Measurements from ENCODE around the gene ZNF423.
"Not testable (repeated sequence)": the region's sequence is repeated elsewhere in the genome, so short reads cannot be mapped to it uniquely, and the experiment has no call there.

Gene ZNF423

DNA sequence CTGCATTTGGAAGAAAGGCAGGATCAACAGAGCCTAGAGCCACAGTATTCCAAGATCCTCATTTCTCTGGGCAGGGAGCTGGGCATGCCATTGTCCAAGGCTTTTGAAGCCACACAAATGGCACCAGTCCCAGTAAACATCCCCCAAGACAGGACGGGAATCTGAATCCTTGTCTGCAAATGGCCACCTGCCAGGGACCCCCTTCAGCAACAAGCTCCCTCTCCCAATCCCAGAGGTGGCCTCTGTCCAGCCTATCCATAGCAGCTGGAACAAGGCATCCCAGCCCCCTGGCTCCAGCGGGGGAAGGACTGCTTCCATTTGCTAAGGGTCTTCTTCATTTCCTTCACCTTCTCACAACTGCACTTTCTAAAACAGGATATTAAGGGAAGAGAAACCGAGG is 277.9 kb downstream of the ZNF423 start:
- no peaks in the 10 kb centered on the region for H3K27me3 ChIP-seq (ENCODE audit: control insufficient read depth, insufficient read depth, low read length)
- H3K4me1 ChIP-seq (ENCODE audit: control insufficient read depth, insufficient read depth, low read length) = peaks cover 23% of the 10 kb centered on the region

DNA sequence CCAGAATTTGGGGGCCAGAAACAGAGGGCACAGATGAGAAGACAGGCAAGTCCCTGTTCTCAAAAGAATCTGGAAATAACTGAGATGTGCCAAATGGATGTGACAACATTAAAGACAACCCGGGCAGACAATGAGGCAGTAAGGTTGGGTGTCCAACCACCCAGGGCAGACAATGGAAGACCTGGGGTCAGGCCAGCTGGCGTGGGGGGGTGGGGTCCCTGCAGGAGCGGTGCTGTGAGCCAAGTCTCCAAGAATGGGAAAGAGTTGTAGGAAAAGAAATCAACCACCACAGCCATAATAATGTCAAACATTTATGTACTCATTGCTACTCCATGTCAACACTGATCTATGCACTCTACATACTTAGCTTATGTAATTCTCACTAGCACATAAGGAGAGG is 279.0 kb downstream of the ZNF423 start:
- H3K9ac ChIP-seq (ENCODE audit: low read depth, low read length) = no peak overlapping the region
- H3K27me3 ChIP-seq (ENCODE audit: control insufficient read depth, insufficient read depth, low read length) = no peaks in the 10 kb centered on the region
- peaks cover 23% of the 10 kb centered on the region for H3K4me1 ChIP-seq (ENCODE audit: control insufficient read depth, insufficient read depth, low read length)
- no peaks in the 10 kb centered on the region for H3K9me3 ChIP-seq (ENCODE audit: control insufficient read depth, insufficient read depth, low read length)
- no peaks in the 10 kb centered on the region for H3K36me3 ChIP-seq (ENCODE audit: control insufficient read depth, insufficient read depth, low read length)
- no peak overlapping the region for H3K4me3 ChIP-seq (ENCODE audit: low read depth, low read length)
- no peak overlapping the region for H3K27ac ChIP-seq (ENCODE audit: low read depth, low read length)

More for the DNA sequence above, 277.9 kb downstream of the ZNF423 start:
- H3K27ac ChIP-seq (ENCODE audit: low read depth, low read length) = no peak overlapping the region
- H3K9me3 ChIP-seq (ENCODE audit: control insufficient read depth, insufficient read depth, low read length) = no peaks in the 10 kb centered on the region
- no peak overlapping the region for H3K9ac ChIP-seq (ENCODE audit: low read depth, low read length)
- no peak overlapping the region for H3K4me3 ChIP-seq (ENCODE audit: low read depth, low read length)
- H3K36me3 ChIP-seq (ENCODE audit: control insufficient read depth, insufficient read depth, low read length) = no peaks in the 10 kb centered on the region

DNA sequence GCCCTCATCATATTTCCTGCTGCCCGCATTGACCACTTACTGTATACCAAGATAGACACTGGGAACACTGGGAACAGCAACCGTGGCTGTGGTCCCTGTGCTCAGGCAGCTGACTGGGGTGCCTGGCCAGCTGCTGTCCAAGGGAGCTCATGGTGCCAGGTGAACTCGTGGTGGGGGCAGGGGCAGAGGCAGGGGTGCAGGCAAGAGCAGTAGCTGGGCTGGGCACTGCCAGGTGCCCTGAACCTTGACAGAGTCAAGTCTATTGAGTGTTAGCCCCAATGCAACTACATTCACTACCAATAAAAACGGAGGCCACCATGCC is 279.8 kb downstream of the ZNF423 start:
- Histone ChIP-seq H3K27me3 (ENCODE audit: control insufficient read depth, insufficient read depth, low read length) (no peaks in the 10 kb centered on the region), H3K9ac (ENCODE audit: low read depth, low read length) (no peak overlapping the region), H3K36me3 (ENCODE audit: control insufficient read depth, insufficient read depth, low read length) (no peaks in the 10 kb centered on the region), H3K4me1 (ENCODE audit: control insufficient read depth, insufficient read depth, low read length) (peaks cover 15% of the 10 kb centered on the region; the same call in 1 of the 2 replicates), H3K9me3 (ENCODE audit: control insufficient read depth, insufficient read depth, low read length) (no peaks in the 10 kb centered on the region), H3K27ac (ENCODE audit: low read depth, low read length) (no peak overlapping the region), H3K4me3 (ENCODE audit: low read depth, low read length) (no peak overlapping the region)

DNA sequence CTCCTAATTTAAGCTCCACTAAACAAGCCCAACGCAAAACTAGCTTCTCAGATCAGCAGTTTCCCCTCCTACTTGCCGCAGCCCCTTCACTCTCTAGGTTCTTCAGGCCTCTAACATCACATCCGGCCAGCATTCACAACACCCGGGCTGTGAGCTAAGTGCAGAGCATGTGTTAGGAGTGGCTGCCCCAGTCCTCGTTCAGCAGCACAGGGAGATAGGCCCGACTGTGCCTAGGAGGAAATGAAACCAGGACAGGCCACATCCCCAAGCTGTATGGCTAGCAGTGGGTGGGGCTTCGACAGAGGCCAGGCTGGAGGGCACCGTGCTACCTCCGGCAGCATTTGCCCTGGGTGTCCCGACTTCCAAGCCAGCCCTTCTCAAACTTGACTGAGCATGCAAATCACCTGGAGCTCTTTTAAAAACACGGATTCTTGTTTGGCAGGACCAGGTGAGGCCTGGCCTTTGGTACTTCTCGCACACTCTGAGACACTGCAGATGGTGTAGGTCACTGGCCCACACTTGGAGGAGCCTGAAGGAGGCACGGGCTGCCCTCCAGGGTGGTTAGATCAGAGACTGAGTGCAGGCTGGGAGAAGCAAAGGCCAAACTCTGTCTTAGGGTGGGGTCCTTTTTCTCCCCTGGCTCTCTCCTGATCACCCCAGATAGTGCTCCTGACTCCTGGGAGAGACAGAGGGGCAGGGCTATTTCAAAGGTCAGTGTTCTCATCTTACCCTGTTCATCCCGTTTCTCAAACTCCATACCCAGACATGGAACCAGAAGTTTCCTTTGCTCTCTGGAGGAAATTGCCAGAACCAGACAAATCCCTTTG is 280.4 kb downstream of the ZNF423 start:
- H3K27ac ChIP-seq (ENCODE audit: low read depth, low read length) = no peak overlapping the region
- H3K9me3 ChIP-seq (ENCODE audit: control insufficient read depth, insufficient read depth, low read length) = no peaks in the 10 kb centered on the region
- H3K27me3 ChIP-seq (ENCODE audit: control insufficient read depth, insufficient read depth, low read length) = no peaks in the 10 kb centered on the region
- no peak overlapping the region for H3K9ac ChIP-seq (ENCODE audit: low read depth, low read length)
- peaks cover 15% of the 10 kb centered on the region; the same call in 1 of the 2 replicates for H3K4me1 ChIP-seq (ENCODE audit: control insufficient read depth, insufficient read depth, low read length)
- no peak overlapping the region for H3K4me3 ChIP-seq (ENCODE audit: low read depth, low read length)
- no peaks in the 10 kb centered on the region for H3K36me3 ChIP-seq (ENCODE audit: control insufficient read depth, insufficient read depth, low read length)

DNA sequence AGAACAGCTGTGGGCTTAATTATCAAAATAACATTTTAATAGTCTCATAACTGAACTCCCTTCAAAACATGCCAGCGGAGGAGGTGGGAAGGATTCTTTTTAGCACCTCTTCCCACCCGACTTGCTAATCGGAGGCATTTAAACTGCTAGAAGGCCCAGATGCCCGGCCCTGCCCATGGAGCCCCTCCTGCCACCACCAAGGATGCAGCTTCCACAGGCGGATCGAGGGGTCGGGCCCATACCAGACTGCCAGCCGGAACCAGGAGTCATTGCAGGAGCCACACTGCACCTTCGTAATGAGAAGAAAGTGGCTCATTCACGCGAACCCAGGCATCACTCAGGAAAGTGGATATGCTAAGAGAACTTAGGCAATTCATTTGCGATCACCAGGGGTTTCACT is 281.1 kb downstream of the ZNF423 start:
- Histone ChIP-seq H3K4me3 (ENCODE audit: low read depth, low read length) (no peak overlapping the region), H3K27me3 (ENCODE audit: control insufficient read depth, insufficient read depth, low read length) (no peaks in the 10 kb centered on the region), H3K9ac (ENCODE audit: low read depth, low read length) (no peak overlapping the region), H3K27ac (ENCODE audit: low read depth, low read length) (no peak overlapping the region), H3K4me1 (ENCODE audit: control insufficient read depth, insufficient read depth, low read length) (peaks cover 15% of the 10 kb centered on the region; the same call in 1 of the 2 replicates), H3K36me3 (ENCODE audit: control insufficient read depth, insufficient read depth, low read length) (no peaks in the 10 kb centered on the region), H3K9me3 (ENCODE audit: control insufficient read depth, insufficient read depth, low read length) (no peaks in the 10 kb centered on the region)

DNA sequence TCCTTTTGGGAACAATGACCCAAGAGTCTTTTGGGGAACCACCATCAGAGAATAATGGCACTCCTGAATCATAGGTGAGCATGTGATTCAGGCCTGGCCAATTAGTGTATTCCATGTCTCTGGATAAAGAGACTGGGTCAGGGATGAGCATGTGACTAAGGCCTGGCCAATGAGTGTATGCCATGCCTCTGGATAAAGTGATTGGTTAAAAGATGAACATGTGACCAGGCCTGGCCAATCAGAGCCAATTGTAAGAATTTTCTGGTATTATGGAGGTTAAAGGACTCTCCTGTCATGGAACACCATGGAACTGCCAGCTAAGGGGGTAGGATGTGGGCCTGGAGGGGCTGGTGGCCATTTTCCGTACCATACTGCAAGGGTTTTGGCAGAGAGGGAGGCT is 288.0 kb downstream of the ZNF423 start:
- Histone ChIP-seq H3K36me3 (ENCODE audit: control insufficient read depth, insufficient read depth, low read length) (no peaks in the 10 kb centered on the region), H3K27me3 (ENCODE audit: control insufficient read depth, insufficient read depth, low read length) (no peaks in the 10 kb centered on the region), H3K4me1 (ENCODE audit: control insufficient read depth, insufficient read depth, low read length) (peaks cover 12% of the 10 kb centered on the region; the same call in 1 of the 2 replicates), H3K4me3 (ENCODE audit: low read depth, low read length) (no peak overlapping the region), H3K9ac (ENCODE audit: low read depth, low read length) (no peak overlapping the region), H3K9me3 (ENCODE audit: control insufficient read depth, insufficient read depth, low read length) (no peaks in the 10 kb centered on the region), H3K27ac (ENCODE audit: low read depth, low read length) (no peak overlapping the region)

DNA sequence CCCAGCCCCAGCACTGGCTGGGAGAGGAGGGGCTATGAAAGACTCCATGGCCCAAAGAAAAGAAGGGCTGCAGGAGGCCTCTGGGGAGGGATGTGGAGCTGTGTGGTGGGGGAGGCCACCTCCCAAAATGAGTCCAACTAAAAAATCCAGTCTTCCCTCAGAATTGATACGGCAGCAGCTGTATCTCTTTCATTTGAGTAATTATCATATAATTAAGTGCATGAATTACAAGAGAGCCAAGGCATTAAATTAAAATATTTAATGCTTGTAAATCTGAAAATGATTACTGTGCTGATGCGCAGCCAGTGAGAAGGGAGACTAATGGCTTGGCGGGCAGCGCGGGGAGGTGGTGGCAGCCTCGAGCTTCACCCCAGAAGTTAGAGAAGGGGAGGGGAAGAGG is 289.5 kb downstream of the ZNF423 start:
- no peaks in the 10 kb centered on the region for H3K9me3 ChIP-seq (ENCODE audit: control insufficient read depth, insufficient read depth, low read length)

DNA sequence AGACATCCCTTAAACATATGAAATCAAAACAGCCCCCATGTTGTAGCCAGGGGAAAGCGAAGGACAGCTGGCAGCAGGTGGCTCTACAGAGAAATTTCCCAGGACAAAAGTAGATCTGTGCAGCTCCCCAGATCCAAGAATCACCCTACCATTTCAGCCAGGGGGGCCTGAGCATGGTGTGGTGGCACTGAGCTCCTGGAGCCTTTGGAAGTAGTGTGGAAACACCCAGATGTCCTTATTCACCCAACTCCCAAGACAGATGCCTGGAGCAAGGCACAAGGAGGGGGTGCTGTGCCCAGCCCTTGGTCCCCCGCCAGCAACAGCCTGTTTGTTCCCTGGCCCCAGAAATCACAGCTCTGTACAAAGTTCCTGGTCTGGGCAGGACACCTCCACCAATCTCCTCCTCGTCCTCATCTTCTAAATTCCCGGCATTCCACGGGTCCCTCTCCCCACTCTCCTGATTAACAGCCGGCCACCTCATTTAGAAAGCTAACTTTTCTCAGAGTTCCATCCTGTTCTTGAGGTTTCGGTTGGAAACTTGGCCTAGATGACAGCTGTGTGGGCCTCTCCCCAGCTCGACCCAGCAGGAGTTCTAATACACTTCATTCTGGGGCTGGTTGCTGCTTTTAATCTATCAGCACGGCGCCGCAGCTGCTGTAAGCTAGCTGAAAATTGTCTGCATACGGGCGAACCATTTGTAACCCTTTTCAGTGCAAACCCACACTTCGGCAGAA is 291.2 kb downstream of the ZNF423 start:
- Histone ChIP-seq H3K9ac (ENCODE audit: low read depth, low read length) (no peak overlapping the region), H3K4me3 (ENCODE audit: low read depth, low read length) (no peak overlapping the region), H3K9me3 (ENCODE audit: control insufficient read depth, insufficient read depth, low read length) (no peaks in the 10 kb centered on the region), H3K4me1 (ENCODE audit: control insufficient read depth, insufficient read depth, low read length) (peaks cover 12% of the 10 kb centered on the region; the same call in 1 of the 2 replicates), H3K27me3 (ENCODE audit: control insufficient read depth, insufficient read depth, low read length) (no peaks in the 10 kb centered on the region), H3K36me3 (ENCODE audit: control insufficient read depth, insufficient read depth, low read length) (no peaks in the 10 kb centered on the region), H3K27ac (ENCODE audit: low read depth, low read length) (peak overlapping the region; percentile 16)

More for the DNA sequence above, 289.5 kb downstream of the ZNF423 start:
- no peaks in the 10 kb centered on the region for H3K36me3 ChIP-seq (ENCODE audit: control insufficient read depth, insufficient read depth, low read length)
- no peak overlapping the region for H3K27ac ChIP-seq (ENCODE audit: low read depth, low read length)
- H3K27me3 ChIP-seq (ENCODE audit: control insufficient read depth, insufficient read depth, low read length) = no peaks in the 10 kb centered on the region
- H3K9ac ChIP-seq (ENCODE audit: low read depth, low read length) = no peak overlapping the region
- peaks cover 12% of the 10 kb centered on the region; the same call in 1 of the 2 replicates for H3K4me1 ChIP-seq (ENCODE audit: control insufficient read depth, insufficient read depth, low read length)
- H3K4me3 ChIP-seq (ENCODE audit: low read depth, low read length) = no peak overlapping the region

DNA sequence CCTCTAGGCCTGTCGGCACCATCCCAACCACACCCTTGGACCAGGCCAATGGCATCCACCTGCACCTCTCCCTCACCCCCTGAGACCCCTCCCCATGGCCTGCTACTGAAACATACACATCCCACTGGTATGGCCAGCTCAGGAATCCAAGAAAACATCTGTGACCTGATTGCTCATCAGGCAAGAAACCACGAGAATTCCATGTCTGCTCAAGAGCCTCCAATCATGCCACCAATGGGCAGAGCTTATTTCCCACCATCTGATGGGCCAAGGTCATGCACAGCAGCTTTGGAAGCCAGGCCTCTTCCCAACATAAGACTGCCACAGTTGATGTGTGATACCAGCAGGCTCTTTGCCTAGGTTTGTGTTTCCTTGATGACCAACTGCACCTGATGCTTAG is 292.2 kb downstream of the ZNF423 start:
- no peaks in the 10 kb centered on the region for H3K36me3 ChIP-seq (ENCODE audit: control insufficient read depth, insufficient read depth, low read length)
- H3K9ac ChIP-seq (ENCODE audit: low read depth, low read length) = no peak overlapping the region
- H3K4me1 ChIP-seq (ENCODE audit: control insufficient read depth, insufficient read depth, low read length) = peaks cover 13% of the 10 kb centered on the region; the same call in 1 of the 2 replicates
- no peaks in the 10 kb centered on the region for H3K9me3 ChIP-seq (ENCODE audit: control insufficient read depth, insufficient read depth, low read length)
- no peaks in the 10 kb centered on the region for H3K27me3 ChIP-seq (ENCODE audit: control insufficient read depth, insufficient read depth, low read length)
- H3K27ac ChIP-seq (ENCODE audit: low read depth, low read length) = no peak overlapping the region
- H3K4me3 ChIP-seq (ENCODE audit: low read depth, low read length) = no peak overlapping the region

DNA sequence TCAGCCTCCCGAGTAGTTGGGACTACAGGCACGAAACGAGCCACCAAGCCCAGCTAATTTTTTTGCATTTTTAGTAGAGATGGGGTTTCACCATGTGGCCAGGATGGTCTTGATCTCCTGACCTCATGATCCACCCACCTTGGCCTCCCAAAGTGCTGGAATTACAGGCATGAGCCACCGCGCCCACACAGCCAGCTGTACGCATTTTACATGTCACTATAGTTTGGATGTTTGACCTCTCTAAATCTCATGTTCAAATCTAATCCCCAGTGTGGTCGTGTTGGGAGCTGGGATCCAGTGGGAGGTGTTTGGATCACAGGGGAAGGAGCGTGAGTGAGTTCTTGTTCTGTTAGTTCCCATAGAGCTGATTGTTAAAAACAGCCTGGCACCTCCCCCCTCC is 293.0 kb downstream of the ZNF423 start:
- H3K36me3 ChIP-seq (ENCODE audit: control insufficient read depth, insufficient read depth, low read length); H3K9me3 ChIP-seq (ENCODE audit: control insufficient read depth, insufficient read depth, low read length); H3K4me3 ChIP-seq (ENCODE audit: low read depth, low read length); H3K27ac ChIP-seq (ENCODE audit: low read depth, low read length); H3K9ac ChIP-seq (ENCODE audit: low read depth, low read length); H3K27me3 ChIP-seq (ENCODE audit: control insufficient read depth, insufficient read depth, low read length): not testable (repeated sequence)
- H3K4me1 ChIP-seq (ENCODE audit: control insufficient read depth, insufficient read depth, low read length) = peaks cover 20% of the 10 kb centered on the region

DNA sequence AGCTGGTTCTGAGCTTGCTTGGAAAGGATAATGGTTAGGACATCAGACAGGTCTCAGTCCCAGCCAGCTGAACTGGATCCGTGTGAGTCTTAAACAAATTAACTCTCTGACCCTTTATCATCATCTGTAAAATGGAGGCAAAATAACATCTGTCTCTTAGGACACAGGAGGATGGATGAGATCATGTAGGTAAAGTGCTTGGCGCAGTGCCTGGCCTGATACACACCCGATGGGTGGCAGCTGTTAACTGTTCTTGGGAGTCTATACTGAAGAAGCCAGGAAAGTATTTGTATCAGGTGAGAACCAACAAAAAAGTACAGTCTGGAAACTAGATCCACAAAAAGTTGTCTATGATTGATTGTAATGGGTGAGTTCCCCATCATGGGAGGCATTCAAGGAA is 293.7 kb downstream of the ZNF423 start:
- no peaks in the 10 kb centered on the region for H3K9me3 ChIP-seq (ENCODE audit: control insufficient read depth, insufficient read depth, low read length)
- peaks cover 27% of the 10 kb centered on the region for H3K4me1 ChIP-seq (ENCODE audit: control insufficient read depth, insufficient read depth, low read length)
- H3K36me3 ChIP-seq (ENCODE audit: control insufficient read depth, insufficient read depth, low read length) = no peaks in the 10 kb centered on the region
- no peak overlapping the region for H3K9ac ChIP-seq (ENCODE audit: low read depth, low read length)
- H3K4me3 ChIP-seq (ENCODE audit: low read depth, low read length) = no peak overlapping the region
- no peaks in the 10 kb centered on the region for H3K27me3 ChIP-seq (ENCODE audit: control insufficient read depth, insufficient read depth, low read length)
- H3K27ac ChIP-seq (ENCODE audit: low read depth, low read length) = no peak overlapping the region

Data from HUES48 (cell line).